A673 (cell line): Measurements from ENCODE around the gene TFDP1.

Experiments used
- CTCF ChIP-seq: fragments of 300-800, 200-600 bp; sonication (generic); conservative IDR thresholded peaks from 2 replicates; pipeline ENCODE4 v1.5.1; 2017; ENCODE audit warnings: low read depth, mild to moderate bottlenecking, antibody characterized with exemption, low read length, moderate library complexity, mixed read lengths
- EZH2 ChIP-seq: fragments of 200-600 bp; sonication (generic); IDR thresholded peaks from 2 replicates; pipeline ENCODE4 v1.6.1; 2017; ENCODE audit warnings: borderline replicate concordance, low read depth, mild to moderate bottlenecking, mixed read lengths, antibody characterized with exemption, low read length; ENCODE audit not compliant: poor library complexity, severe bottlenecking

- TF ChIP-seq CTCF (no peak), EZH2 (no peak)
Observed at GRCh38 chr13:113634279-113635047, 49.9 kb downstream of the TFDP1 start.
